Fibroblast of villous mesenchyme (primary cell): ENCODE results near the gene MAP4K4. TPM values are rescaled to one million over a fixed set of nuclear protein-coding genes. Genes with fewer than 3 reads are reported as not detected.
"Not testable (repeated sequence)": the region's sequence is repeated elsewhere in the genome, so short reads cannot be mapped to it uniquely, and the experiment has no call there.

ENCODE experiments used
- DNase-seq: peaks from one replicate; pipeline ENCODE4 v3.0.0-alpha.2; 2010; ENCODE audit warnings: low read depth
- H3K4me3 ChIP-seq: 2 replicates; pipeline ENCODE4 v1.5.1; 2011; ENCODE audit warnings: low read depth, mild to moderate bottlenecking, low read length
- total RNA-seq: library from RNA; depleted of rRNA; stranded (reverse); fragments of >200 nt; gene quantifications from 2 replicates; pipeline ENCODE4 v1.2.3, GENCODE V29; 2012
- TF ChIP-seq, protein P1 (sequence below): IDR thresholded peaks from 2 replicates; pipeline ENCODE4 v1.5.1; 2012; ENCODE audit warnings: low read depth, mild to moderate bottlenecking, low read length; ENCODE audit not compliant: insufficient read depth

MAP4K4 gene
- total RNA-seq, 1 donor: 95.0 TPM

DNA sequence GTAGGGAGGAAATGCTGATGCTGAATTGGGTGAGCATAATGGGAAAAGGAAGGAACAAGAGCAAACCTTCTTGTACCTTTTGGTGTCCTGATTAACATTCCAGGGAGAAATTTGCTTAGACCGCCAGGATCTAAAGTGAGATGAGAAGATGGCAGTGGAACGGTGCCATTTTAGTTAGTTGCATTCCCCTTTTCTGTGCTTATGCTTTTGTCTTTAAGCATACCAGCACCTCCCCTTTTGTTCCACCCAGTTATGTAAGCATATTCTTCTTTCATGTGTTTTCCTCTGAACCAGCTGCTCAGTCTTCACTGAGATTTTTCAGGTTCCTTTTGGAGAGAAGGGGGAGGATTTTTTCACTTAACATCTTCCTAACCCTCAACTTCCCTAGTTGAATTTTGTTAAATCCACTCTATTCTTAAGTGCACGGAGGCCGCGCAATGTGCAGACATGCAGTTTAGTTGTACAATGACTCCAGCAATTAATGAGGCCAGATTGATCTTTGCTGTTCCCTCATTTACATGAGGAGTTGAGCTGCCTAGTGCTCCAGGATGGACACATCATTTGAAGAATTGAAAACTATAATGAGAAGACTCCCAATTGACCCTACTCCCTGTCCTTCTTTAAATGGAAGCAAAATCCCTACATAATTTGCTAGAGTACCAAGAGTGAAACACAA lies 73.9 kb downstream of the MAP4K4 start:
- DNase-seq: no peak
- TF ChIP-seq, protein P1, sequence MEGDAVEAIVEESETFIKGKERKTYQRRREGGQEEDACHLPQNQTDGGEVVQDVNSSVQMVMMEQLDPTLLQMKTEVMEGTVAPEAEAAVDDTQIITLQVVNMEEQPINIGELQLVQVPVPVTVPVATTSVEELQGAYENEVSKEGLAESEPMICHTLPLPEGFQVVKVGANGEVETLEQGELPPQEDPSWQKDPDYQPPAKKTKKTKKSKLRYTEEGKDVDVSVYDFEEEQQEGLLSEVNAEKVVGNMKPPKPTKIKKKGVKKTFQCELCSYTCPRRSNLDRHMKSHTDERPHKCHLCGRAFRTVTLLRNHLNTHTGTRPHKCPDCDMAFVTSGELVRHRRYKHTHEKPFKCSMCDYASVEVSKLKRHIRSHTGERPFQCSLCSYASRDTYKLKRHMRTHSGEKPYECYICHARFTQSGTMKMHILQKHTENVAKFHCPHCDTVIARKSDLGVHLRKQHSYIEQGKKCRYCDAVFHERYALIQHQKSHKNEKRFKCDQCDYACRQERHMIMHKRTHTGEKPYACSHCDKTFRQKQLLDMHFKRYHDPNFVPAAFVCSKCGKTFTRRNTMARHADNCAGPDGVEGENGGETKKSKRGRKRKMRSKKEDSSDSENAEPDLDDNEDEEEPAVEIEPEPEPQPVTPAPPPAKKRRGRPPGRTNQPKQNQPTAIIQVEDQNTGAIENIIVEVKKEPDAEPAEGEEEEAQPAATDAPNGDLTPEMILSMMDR: no peak
- H3K4me3 ChIP-seq: no peak overlapping the region

DNA sequence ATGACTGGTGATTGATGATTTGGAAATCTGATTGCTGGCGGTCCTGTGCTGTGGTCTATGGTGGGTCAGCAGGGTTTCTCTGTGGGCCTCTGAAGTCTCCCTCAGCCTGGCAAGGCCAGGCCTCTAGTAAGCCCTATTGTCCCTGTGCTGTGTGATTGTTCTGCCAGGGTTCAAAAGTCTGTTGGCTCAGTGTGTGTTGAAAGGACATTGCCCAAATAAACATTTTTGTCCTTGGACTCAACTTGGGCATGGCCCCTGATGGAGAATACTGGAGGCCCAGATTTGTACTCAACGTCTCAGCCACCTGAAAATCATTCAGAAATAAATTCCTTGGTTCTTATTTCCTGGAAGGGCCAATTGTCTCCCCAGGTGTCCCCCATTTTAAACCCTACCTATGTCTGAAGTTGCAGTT lies 74.4 kb downstream of the MAP4K4 start:
- DNase-seq: no peak
- H3K4me3 ChIP-seq: no peak overlapping the region
- TF ChIP-seq, protein P1: no peak

DNA sequence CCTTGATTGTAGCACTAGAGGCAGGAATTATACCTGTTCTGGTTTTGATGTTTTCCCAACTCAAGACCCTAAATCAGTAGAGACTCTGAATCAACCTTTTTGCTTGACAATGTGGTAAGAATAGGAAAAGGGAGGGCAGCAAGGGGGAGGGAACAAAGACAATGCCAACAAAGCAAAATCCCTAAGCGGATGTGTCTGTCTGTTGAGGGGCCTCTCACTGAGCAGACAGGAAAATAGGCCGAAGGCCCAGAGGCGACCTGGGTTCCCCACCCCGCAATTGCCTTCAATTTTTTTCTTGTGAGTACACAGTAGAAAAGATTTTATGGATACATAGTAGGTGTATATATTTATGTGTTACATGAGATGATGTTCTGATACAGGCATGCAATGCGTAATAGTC lies 75.6 kb downstream of the MAP4K4 start:
- no peak for DNase-seq
- TF ChIP-seq, protein P1: no peak
- no peak overlapping the region for H3K4me3 ChIP-seq

DNA sequence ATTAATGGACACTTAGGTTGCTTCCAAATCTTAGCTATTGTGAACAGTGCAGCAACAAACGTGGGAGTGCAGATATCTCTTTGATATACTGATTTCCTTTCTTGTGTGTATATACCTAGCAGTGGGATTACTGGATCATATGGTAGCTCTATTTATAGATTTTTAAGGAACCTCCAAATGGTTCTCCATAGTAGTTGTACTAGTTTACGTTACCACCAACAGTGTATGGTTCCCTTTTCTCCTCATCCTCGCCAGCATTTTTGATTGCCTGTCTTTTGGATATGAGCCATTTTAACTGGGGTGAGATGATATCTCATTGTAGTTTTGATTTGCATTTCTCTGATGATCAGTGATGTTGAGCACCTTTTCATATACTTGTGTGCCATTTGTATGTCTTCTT lies 76.5 kb downstream of the MAP4K4 start:
- not testable (repeated sequence) for H3K4me3 ChIP-seq, DNase-seq

DNA sequence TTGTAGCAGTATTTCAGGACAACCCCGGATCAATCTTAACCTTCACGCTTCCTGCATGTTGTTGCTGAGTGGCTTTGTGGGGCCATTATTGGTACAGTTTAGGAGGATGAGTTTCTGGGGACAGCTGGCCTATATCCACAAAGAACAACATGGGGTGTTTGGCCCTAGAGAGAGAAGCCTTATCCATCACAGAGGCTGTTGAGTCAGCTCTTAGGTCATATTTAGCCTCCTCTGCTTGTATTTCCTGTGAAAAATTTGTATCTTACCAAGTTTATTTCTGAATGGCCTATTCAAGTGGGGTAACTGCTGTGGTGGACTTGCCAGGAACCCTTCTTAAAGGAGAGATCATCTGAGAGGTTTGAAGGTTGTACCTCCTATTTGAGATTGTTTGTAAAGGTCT lies 77.6 kb downstream of the MAP4K4 start:
- TF ChIP-seq, protein P1: no peak
- no peak overlapping the region for H3K4me3 ChIP-seq
- DNase-seq: no peak

DNA sequence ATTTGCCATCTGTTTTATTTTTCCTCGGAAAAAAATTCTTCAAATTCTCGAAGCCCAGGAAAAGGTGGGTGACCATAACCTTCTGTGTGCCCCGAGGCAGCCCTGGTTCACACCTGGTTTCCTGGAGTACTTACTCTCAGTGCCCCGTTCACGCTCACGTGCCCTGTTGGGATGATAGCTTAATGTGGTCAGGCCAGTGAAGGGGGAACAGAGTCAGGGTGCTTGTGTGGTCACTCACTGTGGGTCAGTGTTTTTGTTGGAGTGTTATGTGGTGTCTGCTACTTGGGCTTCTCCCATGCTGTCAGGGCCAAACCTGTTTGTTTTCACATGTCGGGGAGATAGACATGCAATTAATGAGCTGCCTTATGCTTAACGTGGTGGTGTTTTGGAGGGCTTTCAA lies 78.1 kb downstream of the MAP4K4 start:
- DNase-seq: no peak

DNA sequence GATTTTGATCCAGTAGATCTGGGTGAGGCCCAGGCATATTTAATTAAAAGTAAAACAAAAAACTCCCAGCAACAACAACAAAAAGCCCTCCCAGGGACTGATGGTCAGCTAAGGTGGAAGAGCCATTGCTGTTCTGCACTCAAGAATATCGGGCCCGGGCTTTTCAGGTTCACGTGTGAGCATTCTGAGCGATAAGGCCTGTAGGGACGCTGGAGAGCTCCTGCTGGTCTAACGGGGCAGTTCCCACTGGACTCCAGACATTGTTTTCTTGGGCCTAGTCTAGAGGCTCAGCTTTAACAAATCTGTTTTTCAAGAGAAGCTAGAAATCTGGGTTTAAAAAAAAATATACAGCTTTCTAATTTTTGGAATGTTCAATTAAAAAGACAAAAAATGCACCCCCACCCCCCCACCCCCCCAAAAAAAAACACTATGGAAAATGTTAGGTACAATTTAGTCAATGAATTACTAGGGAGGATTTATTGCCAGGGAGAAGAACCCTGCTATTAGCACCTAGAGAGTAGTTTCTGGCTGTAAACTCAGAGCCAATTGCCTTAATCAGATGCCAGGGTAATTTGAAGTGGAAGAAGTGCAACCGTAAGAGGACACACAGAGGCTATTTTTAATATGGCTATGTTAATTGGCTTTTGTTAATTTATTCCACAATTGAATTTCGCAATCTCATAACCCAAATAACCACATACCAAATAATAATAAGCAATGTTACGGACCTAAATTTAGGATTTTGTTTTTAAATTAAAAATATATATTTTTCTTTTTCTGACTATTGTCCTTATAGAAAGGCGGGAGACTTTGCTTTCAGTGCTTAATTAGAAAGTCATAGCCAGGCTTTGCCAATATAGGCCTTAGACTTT lies 78.9 kb downstream of the MAP4K4 start:
- no peak for DNase-seq
- TF ChIP-seq, protein P1: peak; percentile 38
- H3K4me3 ChIP-seq: no peak overlapping the region

More for the DNA sequence above, 78.1 kb downstream of the MAP4K4 start:
- TF ChIP-seq, protein P1: no peak
- no peak overlapping the region for H3K4me3 ChIP-seq
